Suppressor macrophage treated with lipopolysaccharide for 4 hours (primary cell): ENCODE measurements around the gene CCDC40.

Source experiments
- DNase-seq: peaks from one replicate; pipeline ENCODE4 v3.0.0-alpha.2; 2020

The CCDC40 gene

DNA sequence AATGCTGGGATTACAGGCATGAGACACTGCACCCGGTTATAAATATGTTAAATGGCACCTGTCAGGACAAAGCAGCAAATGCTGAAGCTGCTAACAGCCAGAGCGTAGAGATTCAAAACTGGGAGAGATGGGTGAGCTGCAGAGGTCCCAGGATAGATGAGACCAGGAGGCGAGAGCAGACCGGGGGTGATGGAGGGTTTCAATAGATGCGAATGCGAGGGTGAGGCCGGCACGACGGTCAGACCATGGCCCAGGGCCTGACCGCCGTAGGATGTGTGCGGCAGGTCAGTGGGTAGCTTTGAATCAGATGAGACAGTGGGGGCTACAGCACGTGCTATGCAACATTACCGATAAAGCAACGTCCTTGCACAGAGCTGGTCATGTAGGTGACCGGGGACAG lies 14.3 kb downstream of the CCDC40 start:
- DNase-seq, result no peak

DNA sequence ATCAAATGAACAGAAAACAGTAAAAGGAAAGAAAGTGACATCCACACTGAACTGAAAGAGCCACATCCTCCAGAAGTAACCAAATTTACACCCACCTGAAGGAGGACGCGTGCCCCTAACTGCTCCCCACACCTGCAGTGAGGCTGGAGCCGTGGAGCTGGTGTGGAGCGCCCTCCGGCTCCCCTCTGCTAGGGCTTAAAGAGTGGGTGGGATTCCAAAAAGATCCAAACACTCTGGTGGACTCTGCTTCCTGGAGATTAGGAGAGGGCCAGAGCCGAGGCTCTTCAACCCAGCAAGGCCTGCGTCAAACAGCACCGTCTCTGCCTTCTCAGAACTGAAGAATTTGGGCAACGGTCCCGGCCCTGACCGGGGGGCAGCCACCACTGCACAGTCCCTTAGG lies 15.2 kb downstream of the CCDC40 start:
- no peak for DNase-seq

DNA sequence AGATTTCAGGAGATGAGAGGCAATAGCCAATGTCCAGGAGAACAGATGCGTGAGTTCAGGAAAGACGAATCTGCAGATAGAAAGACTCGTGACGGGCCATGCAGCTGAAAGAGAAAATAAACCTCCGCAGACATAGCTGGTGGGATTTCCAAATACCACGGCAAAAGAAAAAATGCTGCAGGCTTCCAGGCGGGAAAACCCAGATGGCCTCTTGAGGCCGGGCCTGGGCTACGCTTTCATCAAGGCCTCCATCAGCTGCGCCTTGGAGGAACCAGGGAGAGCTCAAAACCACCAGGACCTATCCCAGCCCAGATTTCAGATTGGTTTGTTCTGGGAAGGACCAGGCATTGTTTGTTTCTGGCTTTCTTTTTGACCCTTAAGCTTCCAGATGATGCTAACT lies 16.7 kb downstream of the CCDC40 start:
- no peak for DNase-seq

GRCh38 chr17:80055597-80055996 lies 19.2 kb downstream of the CCDC40 start:
- no peak for DNase-seq

- no peak for DNase-seq
Measured at GRCh38 chr17:80058311-80058955, 22.0 kb downstream of the CCDC40 start.

GRCh38 chr17:80060644-80061043 lies 24.2 kb downstream of the CCDC40 start:
- no peak for DNase-seq

DNA sequence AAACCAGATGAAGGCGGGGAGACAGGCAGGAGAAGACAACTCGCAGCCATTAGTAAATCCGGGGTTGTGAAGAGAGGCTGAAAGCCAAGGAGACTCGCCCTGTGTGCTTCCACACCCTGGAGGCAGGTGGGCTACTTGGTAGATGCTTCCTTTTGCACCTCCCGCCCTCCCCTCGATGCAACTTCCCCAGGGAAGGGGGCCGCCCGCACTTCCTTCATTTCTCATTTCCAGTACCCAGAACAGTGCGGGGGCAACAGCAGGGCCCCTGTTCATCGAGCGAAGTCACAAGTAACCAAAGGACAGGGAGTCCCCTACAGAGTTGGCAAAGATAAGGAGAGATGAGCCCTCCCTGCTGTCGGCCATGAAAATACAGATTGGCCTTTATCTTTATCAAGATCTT lies 25.0 kb downstream of the CCDC40 start:
- DNase-seq, result no peak

GRCh38 chr17:80063830-80064585 lies 27.6 kb downstream of the CCDC40 start:
- DNase-seq, result peak; percentile 71

GRCh38 chr17:80064696-80065095 lies 28.3 kb downstream of the CCDC40 start:
- no peak for DNase-seq

GRCh38 chr17:80065478-80066170 lies 29.2 kb downstream of the CCDC40 start:
- DNase-seq, result no peak

DNA sequence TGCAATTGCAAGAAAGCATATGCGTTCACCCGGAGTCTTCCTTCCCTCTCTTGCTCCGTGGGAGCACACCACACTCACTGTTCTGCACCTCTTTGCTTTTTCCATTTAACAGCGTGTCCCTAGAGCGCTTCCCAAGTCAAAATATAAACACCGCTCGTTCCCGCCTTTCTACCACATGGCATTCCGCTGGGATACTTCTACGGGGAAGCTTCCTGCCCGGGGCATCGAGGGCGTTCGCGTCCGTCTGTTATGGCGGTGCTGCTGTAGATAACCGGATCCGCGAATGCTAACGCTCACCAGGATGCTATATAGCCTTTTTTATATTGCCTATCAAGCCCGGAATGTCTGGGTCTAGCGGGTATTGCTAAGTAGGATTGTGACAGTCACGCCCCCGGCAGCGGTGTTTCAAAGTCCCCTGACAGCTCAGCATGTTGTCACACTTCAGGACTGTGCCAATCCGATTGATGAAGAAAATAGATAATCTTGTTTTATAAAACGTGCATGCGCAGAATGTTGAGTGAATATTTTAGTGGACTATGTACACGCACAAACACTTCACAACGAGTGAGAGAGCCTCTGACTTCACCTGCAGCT lies 31.0 kb downstream of the CCDC40 start:
- DNase-seq, result no peak

DNA sequence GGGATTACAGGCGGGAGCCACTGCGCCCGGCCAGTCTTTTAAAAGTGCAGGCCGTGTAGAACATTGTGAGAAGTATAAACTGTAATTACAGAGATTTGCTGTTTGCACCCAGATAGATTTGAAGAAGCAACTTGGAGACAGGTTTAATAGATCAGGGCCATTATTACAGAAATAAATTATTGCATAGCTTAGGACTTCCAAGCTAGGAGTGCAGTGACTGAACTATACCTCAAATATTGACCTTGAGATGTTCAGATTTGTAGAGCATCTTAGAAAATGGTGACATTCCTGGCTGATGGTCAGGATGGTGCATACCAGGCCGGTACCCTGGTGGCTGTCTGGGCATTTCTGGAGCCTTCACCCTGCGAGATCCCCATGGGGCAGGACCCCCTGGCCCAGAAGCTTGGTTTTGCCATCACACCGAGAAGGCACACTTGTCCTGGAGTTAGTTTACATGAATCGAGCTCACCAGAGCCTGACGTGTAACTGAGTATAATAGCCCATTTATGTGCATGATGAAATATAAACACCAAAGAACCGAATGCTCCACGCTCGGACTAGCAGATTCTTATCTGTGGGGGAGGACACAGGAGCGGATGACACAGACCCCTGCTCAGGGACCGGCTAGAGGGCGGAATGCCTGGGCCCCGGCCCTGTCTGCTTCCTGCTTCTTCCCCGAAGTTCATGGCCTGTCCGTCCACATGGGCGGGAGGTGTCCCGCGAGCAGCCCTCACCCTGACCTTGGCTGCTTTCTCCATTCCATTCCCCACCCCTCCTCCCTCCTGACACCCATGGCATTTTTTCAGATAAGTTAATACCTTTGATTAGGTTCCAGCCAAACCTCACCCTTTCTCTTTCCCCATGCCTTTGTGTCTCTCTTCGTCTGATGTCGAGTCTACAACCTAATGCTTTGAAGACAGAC lies 32.1 kb downstream of the CCDC40 start:
- no peak for DNase-seq

GRCh38 chr17:80070375-80071115 lies 34.1 kb downstream of the CCDC40 start:
- DNase-seq, result no peak

DNA sequence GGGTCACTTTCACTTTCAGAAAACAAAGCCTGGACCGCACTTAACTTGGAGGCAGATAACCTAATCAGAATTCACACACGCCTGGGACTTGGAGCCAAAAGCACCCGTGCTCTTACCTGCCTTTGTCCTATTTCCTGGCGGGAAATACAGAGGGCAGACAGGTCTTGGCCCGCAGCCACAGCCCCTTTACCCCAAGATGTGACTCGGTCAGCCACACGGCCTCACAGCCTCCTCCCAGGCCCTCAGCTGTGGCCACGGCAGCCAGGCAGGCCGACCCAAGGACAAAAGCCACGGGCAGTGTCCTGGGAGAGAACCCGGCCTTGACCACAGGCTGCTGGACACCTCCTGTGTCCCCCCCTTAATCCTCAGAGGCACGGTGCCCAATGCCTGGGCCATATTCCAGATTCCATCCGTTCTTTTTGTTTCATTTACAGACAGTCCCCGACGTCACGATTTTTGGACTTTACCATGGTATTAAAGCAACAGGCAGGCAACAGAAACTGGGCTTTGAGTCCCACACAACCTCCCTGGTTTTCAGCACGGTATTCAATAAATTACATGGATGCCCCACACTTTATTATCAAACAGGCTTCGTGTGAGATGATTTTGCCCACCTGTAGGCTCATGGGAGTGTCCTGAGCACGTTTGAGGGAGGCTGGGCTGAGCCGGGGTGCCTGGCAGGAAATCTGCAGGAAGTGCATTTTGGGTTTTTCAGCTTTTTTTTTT lies 34.8 kb downstream of the CCDC40 start:
- DNase-seq, result no peak

- DNase-seq, result no peak
Measured at GRCh38 chr17:80072410-80072809, 36.0 kb downstream of the CCDC40 start.

DNA sequence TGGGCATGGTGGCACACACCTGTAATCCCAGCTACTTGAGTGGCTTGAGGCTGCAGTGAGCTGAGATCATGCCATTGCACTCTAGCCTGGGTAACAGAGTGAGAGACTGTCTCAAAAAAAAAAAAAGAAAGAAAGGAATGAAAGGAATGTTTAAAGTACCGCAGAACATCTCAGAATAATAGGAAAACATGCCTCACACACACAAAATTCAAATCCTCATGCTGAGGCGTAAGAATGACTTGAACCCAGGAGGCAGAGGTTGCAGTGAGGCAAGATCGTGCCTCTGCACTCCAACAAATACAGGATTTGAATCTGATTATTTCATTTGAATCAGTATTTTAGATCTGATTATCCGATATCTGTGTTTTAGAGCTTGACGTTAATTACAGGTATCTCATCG lies 43.6 kb downstream of the CCDC40 start:
- no peak for DNase-seq

DNA sequence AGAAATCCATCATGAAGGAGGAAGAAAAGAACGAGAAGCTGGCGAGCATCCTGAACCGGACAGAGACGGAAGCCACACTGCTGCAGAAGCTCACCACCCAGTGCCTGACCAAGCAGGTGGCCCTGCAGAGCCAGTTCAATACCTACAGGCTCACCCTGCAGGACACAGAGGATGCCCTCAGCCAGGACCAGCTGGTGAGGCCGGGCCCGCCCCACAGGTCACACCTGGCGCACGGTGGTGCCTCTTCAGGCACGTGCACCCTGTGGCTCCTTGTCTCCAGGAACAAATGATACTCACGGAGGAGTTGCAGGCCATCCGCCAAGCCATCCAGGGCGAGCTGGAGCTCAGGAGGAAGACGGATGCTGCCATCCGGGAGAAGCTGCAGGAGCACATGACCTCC lies 45.2 kb downstream of the CCDC40 start:
- DNase-seq, result no peak

DNA sequence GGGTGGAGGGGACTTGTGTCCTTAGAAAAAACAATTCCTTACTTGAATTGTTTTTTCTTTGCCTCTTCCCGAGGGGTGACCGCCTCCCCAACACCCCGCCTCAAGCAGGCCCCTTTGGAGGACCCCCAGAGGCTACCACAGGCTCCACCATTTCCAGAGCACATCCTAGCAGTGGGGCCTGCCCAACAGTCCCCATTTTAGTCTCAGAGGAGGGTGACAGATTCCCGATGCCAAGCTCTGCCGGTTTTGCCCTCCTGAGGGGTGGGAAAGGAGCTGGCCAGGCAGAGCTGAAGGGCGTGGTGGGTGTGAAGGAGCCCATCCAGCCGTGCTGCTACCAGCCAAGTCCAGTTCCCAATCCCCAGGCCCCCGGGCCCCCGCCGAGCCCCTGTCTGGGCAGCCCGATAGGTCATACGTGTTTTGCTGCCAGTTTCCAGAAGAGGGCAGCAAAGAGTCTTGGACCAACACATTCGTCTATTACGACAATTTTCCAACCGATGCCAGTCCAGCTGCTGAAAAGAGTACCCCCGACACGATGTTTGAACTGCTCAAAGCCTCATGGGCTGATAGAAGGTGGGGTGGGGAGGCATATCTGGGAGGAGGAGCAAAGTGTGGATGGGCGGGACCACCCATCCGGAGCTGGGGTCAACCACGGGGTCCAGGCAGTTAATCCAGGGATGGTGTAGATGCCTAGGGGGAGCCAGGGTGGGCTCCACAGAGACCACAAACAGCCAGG lies 46.1 kb downstream of the CCDC40 start:
- DNase-seq, result peak; percentile 86

- no peak for DNase-seq
Measured at GRCh38 chr17:80083136-80083661, 46.8 kb downstream of the CCDC40 start.

DNA sequence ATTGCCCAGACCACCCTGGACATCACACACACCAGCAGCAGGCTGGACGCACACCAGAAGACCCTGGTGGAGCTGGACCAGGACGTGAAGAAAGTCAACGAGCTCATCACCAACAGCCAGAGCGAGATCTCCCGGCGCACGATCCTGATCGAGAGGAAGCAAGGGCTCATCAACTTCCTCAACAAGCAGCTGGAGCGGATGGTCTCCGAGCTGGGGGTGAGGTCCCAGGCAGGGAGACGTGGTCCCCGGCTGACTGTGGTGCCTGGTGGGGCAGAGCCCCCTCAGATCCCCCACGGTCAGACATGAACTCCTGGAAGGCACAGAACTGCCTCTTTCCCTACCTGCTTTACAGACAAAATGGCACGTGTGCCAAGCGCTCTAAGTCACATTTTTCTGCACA lies 48.3 kb downstream of the CCDC40 start:
- no peak for DNase-seq
